Spleen (tissue), 11 donors: Measurements from ENCODE around the gene TENM4. TPM values are rescaled to one million over a fixed set of nuclear protein-coding genes. Genes with fewer than 3 reads are reported as not detected.

ENCODE experiments used
- DNase-seq: peaks from one replicate; pipeline ENCODE4 v3.0.0-alpha.2; 2020
- H3K27ac ChIP-seq, 8 donors: fragments of 200-600 bp; sonication (generic) in 7 of 8; 1 replicate in 4 of 8; 2 replicates in 4 of 8; pipeline versions ENCODE4 v1.5.0 to v1.8.0; 2016 to 2021; ENCODE audit warnings: inconsistent platforms in 4 of 8, mild to moderate bottlenecking in 4 of 8, moderate library complexity in 1 of 8
- H3K27me3 ChIP-seq, 7 donors: fragments of 200-600 bp; sonication (generic) in 6 of 7; replicated peaks in 1 of 7; 1 replicate in 4 of 7; 2 replicates in 3 of 7; pipeline versions ENCODE4 v1.5.0 to v1.8.0; 2016 to 2021; ENCODE audit warnings: inconsistent platforms in 3 of 7, mild to moderate bottlenecking in 1 of 7
- H3K36me3 ChIP-seq, 6 donors: fragments of 200-600 bp; sonication (generic) in 5 of 6; 1 replicate in 4 of 6; 2 replicates in 2 of 6; pipeline versions ENCODE4 v1.5.0 to v1.8.0; 2016 to 2021; ENCODE audit warnings: inconsistent platforms in 2 of 6
- H3K4me1 ChIP-seq, 6 donors: fragments of 200-600 bp; sonication (generic) in 5 of 6; 1 replicate in 3 of 6; 2 replicates in 3 of 6; pipeline versions ENCODE4 v1.5.0 to v1.8.0; 2016 to 2021; ENCODE audit warnings: inconsistent platforms in 3 of 6
- H3K4me3 ChIP-seq, 8 donors: fragments of 200-600 bp; sonication (generic) in 7 of 8; 1 replicate in 4 of 8; 2 replicates in 4 of 8; pipeline versions ENCODE4 v1.5.0 to v1.8.0; 2016 to 2021; ENCODE audit warnings: inconsistent platforms in 4 of 8, mild to moderate bottlenecking in 4 of 8, moderate library complexity in 2 of 8
- H3K9me3 ChIP-seq, 8 donors: fragments of 200-600 bp; sonication (generic) in 7 of 8; 1 replicate in 4 of 8; 2 replicates in 4 of 8; pipeline versions ENCODE4 v1.5.0 to v1.8.0; 2016 to 2021; ENCODE audit warnings: inconsistent platforms in 4 of 8
- CTCF ChIP-seq, 11 experiments: fragments of 200-600 bp in 7 of 11; fragments of 450-650 bp in 4 of 11; sonication (generic) in 4 of 11; IDR thresholded peaks in 8 of 11; conservative IDR thresholded peaks in 3 of 11; 1 replicate in 7 of 11; 2 replicates in 4 of 11; pipeline versions ENCODE4 v1.4.0 to v1.8.0; 2016 to 2021; ENCODE audit warnings: antibody characterized with exemption in 11 of 11, inconsistent platforms in 4 of 11, mild to moderate bottlenecking in 1 of 11
- POLR2A ChIP-seq, 3 donors: fragments of 450-650 bp; IDR thresholded peaks; one replicate each; pipeline ENCODE4 v1.5.1; 2017; ENCODE audit warnings: antibody characterized with exemption in 3 of 3, mild to moderate bottlenecking in 1 of 3
- POLR2AphosphoS5 ChIP-seq, 3 donors: sonication (generic); formaldehyde crosslinking; IDR thresholded peaks; one replicate each; pipeline ENCODE4 v1.5.1; 2017; ENCODE audit warnings: antibody characterized with exemption in 3 of 3
- WGBS, 5 donors: extraction: QIAGEN DNeasy Blood & Tissue Kit in 3 of 5; methylation state at CpG; one replicate each; pipeline versions ENCODE4 v1.1.5 to v1.1.7; 2013 to 2018; 5-methylcytosine and 5-hydroxymethylcytosine counted together
- intact Hi-C: fragments of 100-400 bp; cut with DNase I; formaldehyde crosslinking; loops from one replicate; pipeline ENCODE4 v1.15.0; 2023; ENCODE audit warnings: low total_unique reads
- polyA plus RNA-seq, 3 donors: library from polyadenylated mRNA; stranded (reverse); fragments of 200-250 nt; gene quantifications; one replicate each; pipeline ENCODE4 v1.2.1, GENCODE V29; 2013
- total RNA-seq, 7 donors: library from RNA; depleted of rRNA in 3 of 7; stranded (reverse); fragments of >200 nt in 3 of 7; fragmentation: NEBNext Ultra II Directional in 4 of 7; extraction: Animal tissue kit (Norgen Biotek cat#: 25700) in 4 of 7; gene quantifications; one replicate each; pipeline versions ENCODE4 v1.1.0 to v1.2.1, GENCODE V29; 2016 to 2021
- donor health status: healthy with polysubstance abuse.
- donor health status: DM: no; HTN: no; CAD: no; lungs with moderate emphysema.
- donor health status: DM: no; HTN: no; CAD: no.
- donor health status: Bipolar disorder and iron deficiency.
- donor health status: healthy.
- donor health status: DM: no; HTN: no; CAD: no.
- donor health status: DM: yes; HTN: yes; CAD: no.

Gene TENM4
- total and polyA plus RNA-seq, 10 donors: 0.09 to 4.5 (median 1.2) TPM

GRCh38 chr11:78710417-78710816, 730.4 kb downstream of the TENM4 start:
- no peaks in the 10 kb centered on the region for H3K9me3 ChIP-seq
- TF ChIP-seq POLR2AphosphoS5 (IDR thresholded peaks at IDR 0.05) (no peak), POLR2A (IDR thresholded peaks at IDR 0.05) (no peak), CTCF (IDR thresholded peaks at IDR 0.05 in 8 of 11, conservative IDR thresholded peaks at IDR 0.05 in 3 of 11) (no peak)
- intact Hi-C loops: no loop called here
- WGBS, 5 donors: 72 to 81% (median 75%) methylated on average over 4 of the region's 4 CpGs
- H3K4me1 ChIP-seq: no peaks in the 10 kb centered on the region
- H3K36me3 ChIP-seq: no peaks in the 10 kb centered on the region
- no peaks in the 10 kb centered on the region for H3K27me3 ChIP-seq
- H3K27ac ChIP-seq: no peak overlapping the region
- no peak for DNase-seq
- no peak overlapping the region for H3K4me3 ChIP-seq

- H3K27ac ChIP-seq: no peak overlapping the region
- DNase-seq: no peak
- H3K4me3 ChIP-seq: no peak overlapping the region
- no peaks in the 10 kb centered on the region for H3K36me3 ChIP-seq
- no peaks in the 10 kb centered on the region for H3K9me3 ChIP-seq
- 87 to 92% (median 88%) methylated on average over 5 to 6 of the region's 6 CpGs for WGBS, 5 donors
- no peaks in the 10 kb centered on the region for H3K27me3 ChIP-seq
- TF ChIP-seq POLR2A (IDR thresholded peaks at IDR 0.05): no peak
- TF ChIP-seq POLR2AphosphoS5 (IDR thresholded peaks at IDR 0.05): no peak
- TF ChIP-seq CTCF (IDR thresholded peaks at IDR 0.05 in 8 of 11, conservative IDR thresholded peaks at IDR 0.05 in 3 of 11): no peak
- intact Hi-C loops: no loop called here
- no peaks in the 10 kb centered on the region for H3K4me1 ChIP-seq
Measured at GRCh38 chr11:78708388-78708787, 732.4 kb downstream of the TENM4 start.

- Histone ChIP-seq H3K36me3 (no peaks in the 10 kb centered on the region), H3K27me3 (no peaks in the 10 kb centered on the region), H3K4me1 (no peaks in the 10 kb centered on the region), H3K27ac (no peak overlapping the region), H3K9me3 (no peaks in the 10 kb centered on the region), H3K4me3 (no peak overlapping the region)
- no peak for TF ChIP-seq POLR2AphosphoS5 (IDR thresholded peaks at IDR 0.05)
- no peak for TF ChIP-seq POLR2A (IDR thresholded peaks at IDR 0.05)
- no peak for TF ChIP-seq CTCF (IDR thresholded peaks at IDR 0.05 in 8 of 11, conservative IDR thresholded peaks at IDR 0.05 in 3 of 11)
- intact Hi-C loops: no loop called here
- WGBS, 5 donors: 89 to 94% (median 91%) methylated on average over 6 of the region's 6 CpGs
- no peak for DNase-seq
Measured at GRCh38 chr11:78706551-78706950, 734.3 kb downstream of the TENM4 start.

DNA sequence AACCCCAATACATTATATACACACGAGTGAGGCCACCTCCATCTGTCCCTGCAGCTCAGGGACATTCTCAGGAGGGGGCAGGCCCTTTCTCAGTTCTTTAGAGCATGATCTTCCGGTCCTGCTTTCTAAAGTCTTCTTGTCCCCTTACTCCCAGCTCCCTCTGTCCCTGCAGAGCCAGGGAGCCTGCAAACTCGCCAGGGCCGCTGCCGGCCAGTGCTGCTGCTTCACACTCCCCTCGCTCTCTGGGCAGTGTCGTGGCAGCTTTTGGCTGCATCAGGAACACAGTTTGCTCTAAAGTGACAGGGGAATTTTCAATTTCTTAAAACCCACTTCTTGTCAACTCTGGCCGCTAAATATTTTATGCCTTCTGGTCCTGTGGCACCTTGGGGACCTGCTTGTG, 736.0 kb downstream of the TENM4 start:
- no peaks in the 10 kb centered on the region for H3K36me3 ChIP-seq
- no peak for DNase-seq
- WGBS, 5 donors: 76 to 88% (median 87%) methylated on average over 8 of the region's 8 CpGs

More for the DNA sequence above, 736.0 kb downstream of the TENM4 start:
- no peak for TF ChIP-seq CTCF (IDR thresholded peaks at IDR 0.05 in 8 of 11, conservative IDR thresholded peaks at IDR 0.05 in 3 of 11)
- TF ChIP-seq POLR2A (IDR thresholded peaks at IDR 0.05): no peak
- TF ChIP-seq POLR2AphosphoS5 (IDR thresholded peaks at IDR 0.05): no peak
- H3K27ac ChIP-seq: no peak overlapping the region
- H3K9me3 ChIP-seq: no peaks in the 10 kb centered on the region
- H3K27me3 ChIP-seq: peaks cover 0 to 3% (median 0%) of the 10 kb centered on the region in 7 donors
- no peak overlapping the region for H3K4me3 ChIP-seq
- no peaks in the 10 kb centered on the region for H3K4me1 ChIP-seq
- intact Hi-C loops: no loop called here
